GM18951 (cell line): ENCODE data around the gene MAN1C1.

ENCODE experiments used
- POLR2A ChIP-seq: IDR thresholded peaks from 4 replicates; pipeline ENCODE4 v1.6.1; 2011; ENCODE audit warnings: mild to moderate bottlenecking; ENCODE audit not compliant: insufficient read length, insufficient read depth; ENCODE audit errors: extremely low read depth
- in situ Hi-C: fragments of 300-500 bp; cut with MboI; formaldehyde crosslinking; loops from one replicate; pipeline ENCODE4 v1.12.0; 2022; ENCODE audit warnings: low sequenced_read_pairs, mixed read lengths, inconsistent platforms; ENCODE audit not compliant: unreplicated experiment

Gene MAN1C1

DNA sequence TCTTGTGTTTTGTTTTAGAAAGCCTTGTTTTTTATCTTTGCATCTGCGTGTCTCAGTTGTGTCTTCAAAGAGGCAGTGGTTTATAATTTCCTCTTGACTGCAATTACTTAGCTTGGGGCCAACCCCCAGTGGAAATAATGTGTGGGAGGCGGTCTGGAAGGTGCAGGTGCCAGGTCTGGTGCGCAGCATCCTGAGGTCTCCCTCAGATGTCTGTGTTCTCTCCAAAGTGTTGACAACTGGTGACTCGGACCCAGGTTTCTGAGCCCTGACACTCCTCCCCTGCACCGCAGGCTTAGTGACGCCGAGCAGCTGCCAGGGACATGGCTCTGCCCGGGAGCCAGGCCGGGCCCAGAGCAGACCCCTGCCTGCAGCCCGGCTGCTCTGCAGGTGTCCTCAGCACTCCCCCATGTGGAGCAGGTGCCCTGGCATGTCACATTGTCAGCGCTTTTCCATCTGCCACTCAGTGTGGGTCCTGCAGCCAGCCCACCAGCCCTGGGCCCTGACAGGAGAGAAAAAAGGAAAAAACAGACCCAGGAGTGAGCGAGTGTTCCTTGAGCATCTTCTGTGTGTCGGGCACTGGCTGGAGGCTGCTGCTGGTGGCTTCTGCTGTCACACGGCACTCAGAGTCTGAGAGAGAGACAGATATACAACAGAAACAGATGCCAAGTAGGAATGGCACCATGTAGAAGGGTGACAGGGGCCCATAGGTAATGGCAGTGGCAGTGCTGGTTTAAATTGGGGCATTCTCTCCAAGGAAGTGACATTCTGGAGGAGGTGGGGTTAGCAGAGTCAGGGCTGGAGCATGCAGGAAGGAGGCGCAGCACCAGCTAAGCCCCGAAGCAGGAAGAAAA is 158.6 kb downstream of the MAN1C1 start:
- no peak for TF ChIP-seq POLR2A
- in situ Hi-C loops, result no loop called here

- TF ChIP-seq POLR2A, result no peak
- in situ Hi-C loops, result no loop called here
Measured at GRCh38 chr1:25779388-25779787, 162.8 kb downstream of the MAN1C1 start.

DNA sequence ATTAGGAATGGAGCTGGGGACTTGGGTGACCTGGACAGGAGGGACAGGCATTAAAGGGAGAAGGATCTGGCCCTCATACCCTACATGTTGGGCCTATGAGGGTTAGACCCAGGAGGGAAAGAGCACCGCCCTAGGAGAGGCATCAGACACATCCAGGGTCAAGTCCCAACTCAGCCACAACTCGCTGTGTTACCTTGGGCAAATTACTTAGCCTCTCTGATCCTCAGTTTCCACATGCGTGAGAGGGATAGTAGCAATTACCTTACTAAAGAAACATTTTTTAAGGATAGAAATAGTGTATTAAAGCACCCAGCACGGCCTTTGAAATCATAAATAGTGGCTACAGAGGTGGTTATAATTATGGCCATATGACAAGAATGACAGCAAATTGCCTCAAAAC is 163.3 kb downstream of the MAN1C1 start:
- no peak for TF ChIP-seq POLR2A

DNA sequence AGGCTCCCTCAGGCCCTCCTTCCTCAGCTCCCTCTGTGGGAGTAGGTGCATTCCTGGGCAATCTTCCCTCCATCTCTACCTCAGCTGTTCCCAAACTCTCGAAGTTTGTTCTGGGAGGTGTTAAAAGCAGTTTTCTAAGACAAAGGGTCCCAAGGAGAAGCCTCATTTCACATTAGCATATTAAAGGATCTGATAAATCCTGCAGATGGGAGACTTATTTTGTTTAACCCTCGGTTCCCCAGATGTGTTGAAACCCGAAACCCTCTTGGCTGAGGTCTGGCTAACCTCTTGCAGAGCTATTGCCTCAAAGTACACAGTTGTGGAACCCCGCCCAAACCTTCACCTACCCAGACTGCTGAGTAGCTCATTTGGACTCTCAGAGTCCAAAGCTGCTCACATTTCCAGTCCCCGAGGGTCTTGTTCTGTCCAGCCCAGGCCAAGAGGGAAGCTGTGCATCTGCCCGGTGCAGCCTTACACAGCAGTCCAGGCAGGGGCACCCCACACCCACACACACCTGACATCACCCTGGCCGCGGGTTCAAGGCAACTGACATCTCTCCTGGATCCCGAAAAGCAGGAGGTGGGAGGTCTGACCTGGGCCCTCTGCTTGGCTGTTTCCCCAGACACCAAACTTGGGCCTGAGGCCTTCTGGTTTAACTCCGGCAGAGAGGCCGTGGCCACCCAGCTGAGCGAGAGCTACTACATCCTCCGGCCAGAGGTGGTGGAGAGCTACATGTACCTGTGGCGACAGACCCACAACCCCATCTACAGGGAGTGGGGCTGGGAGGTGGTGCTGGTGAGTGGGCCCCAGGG is 163.9 kb downstream of the MAN1C1 start:
- in situ Hi-C loops, result no loop called here
- no peak for TF ChIP-seq POLR2A

More for the DNA sequence above, 163.3 kb downstream of the MAN1C1 start:
- in situ Hi-C loops, result no loop called here

- in situ Hi-C loops, result no loop called here
- TF ChIP-seq POLR2A, result no peak
Measured at GRCh38 chr1:25781130-25781433, 164.5 kb downstream of the MAN1C1 start.

DNA sequence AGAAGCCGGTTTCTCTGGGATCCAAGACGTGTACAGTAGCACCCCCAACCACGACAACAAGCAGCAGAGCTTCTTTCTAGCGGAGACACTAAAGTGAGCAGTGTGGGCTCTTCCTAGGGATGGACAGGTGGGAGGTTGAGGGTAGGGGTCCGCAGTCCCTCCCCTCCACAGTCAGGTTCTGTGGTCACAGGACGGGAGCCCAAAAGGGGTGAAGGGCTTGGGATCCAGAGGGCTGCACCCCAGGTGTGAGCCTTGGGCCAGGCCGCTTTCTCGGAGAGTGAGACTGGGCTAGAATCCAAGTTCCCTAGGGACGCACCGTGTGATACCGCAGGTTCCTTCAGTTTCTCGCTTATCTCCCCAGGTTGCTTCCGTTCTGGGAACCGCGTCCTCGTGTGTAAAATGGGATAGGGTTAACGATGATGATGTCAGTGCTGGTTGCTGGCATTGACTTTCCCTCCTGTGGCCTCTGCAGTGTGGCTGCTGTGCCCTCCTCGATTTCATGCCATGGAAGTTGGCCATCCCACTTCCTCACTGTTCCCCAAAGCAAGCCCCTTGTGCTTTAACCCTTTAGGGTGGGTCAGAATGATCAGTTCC is 166.1 kb downstream of the MAN1C1 start:
- in situ Hi-C loops, result no loop called here
- no peak for TF ChIP-seq POLR2A

DNA sequence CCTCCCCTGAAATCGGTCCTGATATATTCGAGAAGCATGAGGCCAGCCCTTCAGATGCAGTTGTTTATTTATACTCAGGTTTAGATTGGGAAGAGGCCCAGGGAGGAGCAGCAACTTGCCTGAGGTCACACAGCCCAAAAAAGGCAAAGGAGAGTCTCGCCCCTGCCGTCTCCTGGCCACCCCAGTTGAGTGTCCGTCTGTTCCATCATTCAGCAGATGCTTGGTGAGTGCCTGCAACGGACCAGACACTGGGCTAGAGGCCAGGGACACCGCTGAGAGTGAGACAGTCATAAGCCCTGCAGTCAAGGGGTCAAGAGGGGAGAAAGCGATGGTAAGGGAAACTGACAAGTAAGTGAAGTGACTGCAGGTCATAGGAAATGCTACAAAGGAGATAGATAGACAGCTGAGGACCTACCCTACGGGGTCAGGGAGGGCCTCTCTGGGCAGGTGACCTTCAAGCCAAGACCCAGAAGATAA is 168.0 kb downstream of the MAN1C1 start:
- in situ Hi-C loops, result no loop called here
- TF ChIP-seq POLR2A, result no peak

- in situ Hi-C loops, result no loop called here
- TF ChIP-seq POLR2A, result no peak
Measured at GRCh38 chr1:25785333-25786067, 168.9 kb downstream of the MAN1C1 start.

GRCh38 chr1:25786887-25787759 is 170.5 kb downstream of the MAN1C1 start:
- no peak for TF ChIP-seq POLR2A
- in situ Hi-C loops, result no loop called here

- TF ChIP-seq POLR2A, result no peak
- in situ Hi-C loops, result no loop called here
Measured at GRCh38 chr1:25787760-25788166, 171.2 kb downstream of the MAN1C1 start.

DNA sequence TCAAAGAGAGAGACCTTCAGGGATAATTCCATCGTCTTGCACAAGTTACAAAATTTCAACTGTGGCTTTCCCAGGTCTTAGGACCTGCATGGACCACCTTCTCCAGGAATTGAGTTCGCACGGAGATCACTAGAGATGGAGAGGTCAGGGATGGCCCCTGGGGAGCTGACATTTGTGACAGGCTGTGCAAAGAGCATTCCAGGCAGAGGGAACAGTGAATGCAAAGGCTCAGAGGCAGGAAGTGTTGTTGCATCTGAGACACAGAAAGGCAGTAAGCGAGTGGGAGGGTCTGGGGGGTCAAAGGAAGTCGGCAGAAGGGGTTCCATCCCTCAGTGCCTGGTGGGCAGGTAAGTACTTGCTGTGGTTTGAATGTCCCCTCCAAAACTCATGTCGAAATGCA is 173.9 kb downstream of the MAN1C1 start:
- in situ Hi-C loops, result no loop called here

GRCh38 chr1:25792115-25792514 is 175.5 kb downstream of the MAN1C1 start:
- TF ChIP-seq POLR2A, result no peak
- in situ Hi-C loops, result no loop called here

More for the DNA sequence above, 173.9 kb downstream of the MAN1C1 start:
- no peak for TF ChIP-seq POLR2A
